ENCODE results near the gene SLC35C1. TPM values are rescaled to one million over a fixed set of nuclear protein-coding genes. Genes with fewer than 3 reads are reported as not detected.

The SLC35C1 gene
- total and polyA plus RNA-seq, 4 experiments from 2014 or later = 18.6 to 21.5 (median 20.1) TPM

DNA sequence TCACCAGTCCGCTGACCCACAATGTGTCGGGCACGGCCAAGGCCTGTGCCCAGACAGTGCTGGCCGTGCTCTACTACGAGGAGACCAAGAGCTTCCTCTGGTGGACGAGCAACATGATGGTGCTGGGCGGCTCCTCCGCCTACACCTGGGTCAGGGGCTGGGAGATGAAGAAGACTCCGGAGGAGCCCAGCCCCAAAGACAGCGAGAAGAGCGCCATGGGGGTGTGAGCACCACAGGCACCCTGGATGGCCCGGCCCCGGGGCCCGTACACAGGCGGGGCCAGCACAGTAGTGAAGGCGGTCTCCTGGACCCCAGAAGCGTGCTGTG lies 6.1 kb downstream of the SLC35C1 start:
- Histone ChIP-seq H3K9me3 (ENCODE audit: control insufficient read depth in 1 of 2, low read length in 2 of 2) (no peaks in the 10 kb centered on the region), H3K4me3 (ENCODE audit: low read length in 2 of 2) (no peak overlapping the region), H3K27ac (ENCODE audit: low read depth, low read length) (no peak overlapping the region), H3K27me3 (ENCODE audit: insufficient read depth, low read length) (no peaks in the 10 kb centered on the region), H3K4me1 (ENCODE audit: insufficient read depth, low read length) (peaks cover 41% of the 10 kb centered on the region), H3K36me3 (ENCODE audit: insufficient read depth, low read length) (peaks cover 20% of the 10 kb centered on the region)
- H3K27me3 Mint-ChIP-seq = no peaks in the 10 kb centered on the region
- H3K4me1 Mint-ChIP-seq = peaks cover 25 to 54% (median 40%) of the 10 kb centered on the region in 4 donors
- intact Hi-C loops (cut with micrococcal nuclease) = no loop called here
- DNase-seq = no peak
- no peak overlapping the region for H3K4me3 Mint-ChIP-seq
- POLR2A ChIA-PET (ENCODE audit: partially characterized antibody) = no interaction called here
- H3K9me3 Mint-ChIP-seq = no peaks in the 10 kb centered on the region
- peaks cover 19 to 44% of the 10 kb centered on the region in 2 donors for H3K36me3 Mint-ChIP-seq
- H3K27ac Mint-ChIP-seq = no peak overlapping the region
- CTCF ChIA-PET (ENCODE audit: partially characterized antibody) = interaction anchor here (3.3 kb wide), 1 partner anchor 40 kb away, joined by 12 read pairs; no protein-coding TSS in a partner anchor

GRCh38 chr11:45811571-45812290 lies 6.8 kb downstream of the SLC35C1 start:
- H3K4me3 ChIP-seq (ENCODE audit: low read length in 2 of 2) = no peak overlapping the region
- DNase-seq = no peak
- CTCF ChIA-PET (ENCODE audit: partially characterized antibody) = interaction anchor here (1.6 to 3.3 kb wide), 2 partner anchors 31 to 40 kb away, joined by 6 to 12 read pairs; no protein-coding TSS in a partner anchor
- intact Hi-C loops (cut with micrococcal nuclease) = no loop called here
- Mint-ChIP-seq H3K4me1 (peaks cover 20 to 47% (median 34%) of the 10 kb centered on the region in 4 donors), H3K27ac (peak overlapping the region in 2 of 7 donors; percentile 47 to 62), H3K9me3 (no peaks in the 10 kb centered on the region), H3K4me3 (peak overlapping the region in 1 of 8 donors; percentile 10), H3K27me3 (no peaks in the 10 kb centered on the region), H3K36me3 (peaks cover 15 to 40% of the 10 kb centered on the region in 2 donors)
- peaks cover 20% of the 10 kb centered on the region for H3K36me3 ChIP-seq (ENCODE audit: insufficient read depth, low read length)
- H3K9me3 ChIP-seq (ENCODE audit: control insufficient read depth in 1 of 2, low read length in 2 of 2) = no peaks in the 10 kb centered on the region
- POLR2A ChIA-PET (ENCODE audit: partially characterized antibody) = no interaction called here
- H3K4me1 ChIP-seq (ENCODE audit: insufficient read depth, low read length) = peaks cover 34% of the 10 kb centered on the region
- H3K27ac ChIP-seq (ENCODE audit: low read depth, low read length) = no peak overlapping the region
- no peaks in the 10 kb centered on the region for H3K27me3 ChIP-seq (ENCODE audit: insufficient read depth, low read length)

DNA sequence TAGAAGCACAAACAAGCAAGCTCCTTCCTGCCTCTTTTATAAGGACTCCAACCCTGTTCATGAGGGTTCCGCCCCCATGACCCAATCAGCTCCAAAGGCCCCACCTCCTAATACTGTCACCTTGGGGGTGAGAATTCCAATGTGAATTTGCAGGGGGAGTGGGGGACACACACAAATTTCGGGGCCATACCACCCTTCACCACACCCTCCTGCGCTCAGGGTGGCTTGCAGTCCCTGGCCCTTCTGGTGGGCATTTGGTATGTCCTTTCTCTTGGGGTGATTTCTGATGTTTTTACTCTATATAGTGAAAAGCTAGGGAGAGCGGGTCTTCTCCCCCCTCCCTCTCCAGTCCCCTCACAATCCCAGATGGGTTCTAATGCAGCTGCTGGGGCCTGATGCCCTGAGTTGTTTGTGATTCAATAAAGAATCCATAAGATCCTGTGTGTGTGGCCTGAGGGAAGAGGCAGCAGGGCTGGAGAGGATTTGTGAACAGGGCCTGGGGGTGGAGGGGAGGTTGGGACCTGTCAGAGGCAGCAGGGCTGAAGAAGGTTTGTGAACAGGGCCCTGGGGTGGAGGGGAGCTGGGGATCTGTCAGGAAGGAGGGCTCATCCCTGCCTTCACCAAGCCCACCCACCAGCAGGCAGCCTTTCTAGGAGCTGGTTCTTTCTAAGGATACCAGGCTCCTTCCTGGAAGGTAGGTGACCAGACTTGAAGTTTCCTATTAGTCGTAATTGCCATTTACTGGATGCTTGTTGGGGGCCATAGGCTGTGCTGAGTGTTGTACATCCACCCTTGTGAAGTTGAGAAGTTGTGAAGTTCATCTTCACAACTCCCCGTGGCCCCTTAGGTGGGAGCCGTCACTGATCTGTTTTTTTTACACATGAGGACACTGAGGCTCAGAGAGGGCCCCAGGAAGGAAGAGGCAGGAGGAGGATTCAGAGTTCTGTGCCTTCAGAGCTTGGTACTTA lies 7.9 kb downstream of the SLC35C1 start:
- Histone ChIP-seq H3K9me3 (ENCODE audit: control insufficient read depth in 1 of 2, low read length in 2 of 2) (no peaks in the 10 kb centered on the region), H3K4me1 (ENCODE audit: insufficient read depth, low read length) (peaks cover 23% of the 10 kb centered on the region), H3K27ac (ENCODE audit: low read depth, low read length) (no peak overlapping the region), H3K4me3 (ENCODE audit: low read length in 2 of 2) (no peak overlapping the region), H3K36me3 (ENCODE audit: insufficient read depth, low read length) (peaks cover 20% of the 10 kb centered on the region), H3K27me3 (ENCODE audit: insufficient read depth, low read length) (no peaks in the 10 kb centered on the region)
- ChIA-PET CTCF (ENCODE audit: partially characterized antibody) (interaction anchor here (1.6 to 3.3 kb wide), 2 partner anchors 29 to 42 kb away, joined by 6 to 12 read pairs; no protein-coding TSS in a partner anchor), POLR2A (ENCODE audit: partially characterized antibody) (no interaction called here)
- DNase-seq = no peak
- H3K4me3 Mint-ChIP-seq = no peak overlapping the region
- peaks cover 0 to 2% (median 0%) of the 10 kb centered on the region in 8 donors for H3K9me3 Mint-ChIP-seq
- H3K27ac Mint-ChIP-seq = peak overlapping the region in 6 of 7 donors; percentile 18 to 76 (median 52)
- H3K36me3 Mint-ChIP-seq = peaks cover 15 to 38% of the 10 kb centered on the region in 2 donors
- intact Hi-C loops (cut with micrococcal nuclease) = no loop called here
- peaks cover 16 to 36% (median 27%) of the 10 kb centered on the region in 4 donors for H3K4me1 Mint-ChIP-seq
- H3K27me3 Mint-ChIP-seq = no peaks in the 10 kb centered on the region

- DNase-seq = no peak
- H3K27me3 Mint-ChIP-seq = no peaks in the 10 kb centered on the region
- Histone ChIP-seq H3K27ac (ENCODE audit: low read depth, low read length) (no peak overlapping the region), H3K36me3 (ENCODE audit: insufficient read depth, low read length) (peaks cover 14% of the 10 kb centered on the region), H3K9me3 (ENCODE audit: control insufficient read depth in 1 of 2, low read length in 2 of 2) (no peaks in the 10 kb centered on the region), H3K4me3 (ENCODE audit: low read length in 2 of 2) (no peak overlapping the region), H3K4me1 (ENCODE audit: insufficient read depth, low read length) (no peaks in the 10 kb centered on the region), H3K27me3 (ENCODE audit: insufficient read depth, low read length) (no peaks in the 10 kb centered on the region)
- peak overlapping the region in 2 of 7 donors; percentile 57 to 66 for H3K27ac Mint-ChIP-seq
- intact Hi-C loops (cut with micrococcal nuclease) = no loop called here
- CTCF ChIA-PET (ENCODE audit: partially characterized antibody) = interaction anchor here (2.3 kb wide), 1 partner anchor 44 kb away, joined by 6 read pairs; no protein-coding TSS in a partner anchor
- no peak overlapping the region for H3K4me3 Mint-ChIP-seq
- H3K9me3 Mint-ChIP-seq = peaks cover 0 to 2% (median 0%) of the 10 kb centered on the region in 8 donors
- peaks cover 1 to 9% (median 2%) of the 10 kb centered on the region in 4 donors for H3K4me1 Mint-ChIP-seq
- peaks cover 4 to 14% of the 10 kb centered on the region in 2 donors for H3K36me3 Mint-ChIP-seq
- POLR2A ChIA-PET (ENCODE audit: partially characterized antibody) = interaction anchor here (1.2 to 1.6 kb wide), 3 partner anchors 10 to 31 kb away, joined by 3 to 5 read pairs (median 3); partner anchors contain the start of gene CRY2
These were observed 10.8 kb downstream of the SLC35C1 start for GRCh38 chr11:45815747-45816146.

- H3K4me1 ChIP-seq (ENCODE audit: insufficient read depth, low read length) = no peaks in the 10 kb centered on the region
- Mint-ChIP-seq H3K4me1 (peaks cover 0 to 8% (median under 1%) of the 10 kb centered on the region in 4 donors), H3K4me3 (no peak overlapping the region), H3K27ac (peak overlapping the region in 1 of 7 donors; percentile 31), H3K27me3 (no peaks in the 10 kb centered on the region), H3K9me3 (peaks cover 0 to 2% (median 0%) of the 10 kb centered on the region in 8 donors), H3K36me3 (peaks cover 0 to 7% of the 10 kb centered on the region in 2 donors)
- no peaks in the 10 kb centered on the region for H3K9me3 ChIP-seq (ENCODE audit: control insufficient read depth in 1 of 2, low read length in 2 of 2)
- no peaks in the 10 kb centered on the region for H3K27me3 ChIP-seq (ENCODE audit: insufficient read depth, low read length)
- no peak overlapping the region for H3K4me3 ChIP-seq (ENCODE audit: low read length in 2 of 2)
- no peak overlapping the region for H3K27ac ChIP-seq (ENCODE audit: low read depth, low read length)
- POLR2A ChIA-PET (ENCODE audit: partially characterized antibody) = interaction anchor here (1.2 kb wide), 2 partner anchors 11 to 12 kb away, joined by 3 to 5 read pairs; no protein-coding TSS in a partner anchor
- CTCF ChIA-PET (ENCODE audit: partially characterized antibody) = interaction anchor here (2.3 kb wide), 1 partner anchor 45 kb away, joined by 6 read pairs; no protein-coding TSS in a partner anchor
- no peak for DNase-seq
- intact Hi-C loops (cut with micrococcal nuclease) = no loop called here
- peaks cover 5% of the 10 kb centered on the region for H3K36me3 ChIP-seq (ENCODE audit: insufficient read depth, low read length)
These were observed 11.7 kb downstream of the SLC35C1 start for GRCh38 chr11:45816614-45817013.

GRCh38 chr11:45817191-45817590 lies 12.2 kb downstream of the SLC35C1 start:
- intact Hi-C loops (cut with micrococcal nuclease) = no loop called here
- Histone ChIP-seq H3K27me3 (ENCODE audit: insufficient read depth, low read length) (no peaks in the 10 kb centered on the region), H3K27ac (ENCODE audit: low read depth, low read length) (no peak overlapping the region), H3K4me3 (ENCODE audit: low read length in 2 of 2) (no peak overlapping the region), H3K4me1 (ENCODE audit: insufficient read depth, low read length) (no peaks in the 10 kb centered on the region), H3K36me3 (ENCODE audit: insufficient read depth, low read length) (no peaks in the 10 kb centered on the region), H3K9me3 (ENCODE audit: control insufficient read depth in 1 of 2, low read length in 2 of 2) (no peaks in the 10 kb centered on the region)
- ChIA-PET CTCF (ENCODE audit: partially characterized antibody) (interaction anchor here (2.3 kb wide), 1 partner anchor 46 kb away, joined by 6 read pairs; no protein-coding TSS in a partner anchor), POLR2A (ENCODE audit: partially characterized antibody) (interaction anchor here (1.2 kb wide), 1 partner anchor 11 kb away, joined by 5 read pairs; no protein-coding TSS in a partner anchor)
- peaks cover 0 to 8% (median under 1%) of the 10 kb centered on the region in 4 donors for H3K4me1 Mint-ChIP-seq
- peaks cover 0 to 2% of the 10 kb centered on the region in 2 donors for H3K36me3 Mint-ChIP-seq
- peak overlapping the region in 1 of 7 donors; percentile 19 for H3K27ac Mint-ChIP-seq
- no peak for DNase-seq
- peaks cover 0 to 2% (median 0%) of the 10 kb centered on the region in 8 donors for H3K9me3 Mint-ChIP-seq
- no peak overlapping the region for H3K4me3 Mint-ChIP-seq
- H3K27me3 Mint-ChIP-seq = no peaks in the 10 kb centered on the region

All from CD4-positive, alpha-beta memory T cell (primary cell).